HEK293 (cell line): ENCODE data around the gene MBP.

Experiments
- KLF8 ChIP-seq: fragments of 450-650 bp; formaldehyde crosslinking; IDR thresholded peaks from 2 replicates; pipeline ENCODE4 v1.5.1; 2016; ENCODE audit warnings: missing biosample characterization, missing genetic modification characterization
- ZNF132 ChIP-seq: fragments of 450-650 bp; formaldehyde crosslinking; IDR thresholded peaks from 2 replicates; pipeline ENCODE4 v1.5.1; 2017; ENCODE audit warnings: missing biosample characterization, missing genetic modification characterization, borderline replicate concordance
- ZNF175 ChIP-seq: fragments of 450-650 bp; formaldehyde crosslinking; IDR thresholded peaks from 2 replicates; pipeline ENCODE4 v1.5.1; 2016; ENCODE audit warnings: missing biosample characterization, missing genetic modification characterization
- ZNF221 ChIP-seq: fragments of 450-650 bp; formaldehyde crosslinking; IDR thresholded peaks from 2 replicates; pipeline ENCODE4 v1.5.1; 2017; ENCODE audit warnings: missing biosample characterization, missing genetic modification characterization, borderline replicate concordance
- ZNF24 ChIP-seq: fragments of 450-650 bp; formaldehyde crosslinking; IDR thresholded peaks from 2 replicates; pipeline ENCODE4 v1.5.1; 2016; ENCODE audit warnings: missing biosample characterization, missing genetic modification characterization
- TF ChIP-seq, protein P1 (sequence below): fragments of 450-650 bp; formaldehyde crosslinking; IDR thresholded peaks from 2 replicates; pipeline ENCODE4 v1.5.1; 2016; ENCODE audit warnings: missing biosample characterization, missing genetic modification characterization
- TF ChIP-seq, protein P2 (sequence below): fragments of 450-650 bp; formaldehyde crosslinking; IDR thresholded peaks from 2 replicates; pipeline ENCODE4 v1.5.1; 2016; ENCODE audit warnings: missing biosample characterization, missing genetic modification characterization
- TF ChIP-seq, protein P3 (sequence below): sonication (generic); formaldehyde crosslinking; IDR thresholded peaks from 2 replicates; pipeline ENCODE4 v1.8.1; 2022; ENCODE audit warnings: mild to moderate bottlenecking, moderate library complexity, missing genetic modification reagents
- TF ChIP-seq, protein P4 (sequence below): fragments of 450-650 bp; formaldehyde crosslinking; optimal IDR thresholded peaks from 2 replicates; pipeline ENCODE3; 2016; ENCODE audit warnings: missing biosample characterization, mild to moderate bottlenecking, missing genetic modification characterization
- TF ChIP-seq, protein P5 (sequence below): fragments of 450-650 bp; formaldehyde crosslinking; IDR thresholded peaks from 2 replicates; pipeline ENCODE4 v1.5.1; 2016; ENCODE audit warnings: missing biosample characterization, missing genetic modification characterization

DNA sequence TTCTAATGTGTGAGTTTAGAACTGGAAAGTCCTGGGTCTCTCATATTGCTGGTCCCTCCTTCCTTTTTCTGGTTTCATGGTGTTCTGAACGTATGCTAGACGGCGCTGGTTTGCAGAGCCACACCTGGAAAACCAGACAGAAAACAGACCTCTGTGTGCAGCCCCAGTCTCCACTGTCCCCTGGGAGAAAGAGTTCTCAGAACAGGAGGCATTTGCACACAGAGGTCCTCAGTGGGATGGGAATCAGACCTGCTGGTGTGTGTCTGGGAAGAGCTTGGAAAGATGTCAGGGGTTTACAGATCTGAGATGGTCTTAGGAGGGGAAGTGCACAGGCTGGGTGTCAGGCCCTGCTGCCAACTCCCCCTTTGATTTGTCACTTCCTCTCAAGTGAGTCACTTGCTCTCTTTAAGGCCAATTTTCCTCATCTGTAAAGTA, 14.9 kb upstream of the MBP start:
- TF ChIP-seq, protein P1, sequence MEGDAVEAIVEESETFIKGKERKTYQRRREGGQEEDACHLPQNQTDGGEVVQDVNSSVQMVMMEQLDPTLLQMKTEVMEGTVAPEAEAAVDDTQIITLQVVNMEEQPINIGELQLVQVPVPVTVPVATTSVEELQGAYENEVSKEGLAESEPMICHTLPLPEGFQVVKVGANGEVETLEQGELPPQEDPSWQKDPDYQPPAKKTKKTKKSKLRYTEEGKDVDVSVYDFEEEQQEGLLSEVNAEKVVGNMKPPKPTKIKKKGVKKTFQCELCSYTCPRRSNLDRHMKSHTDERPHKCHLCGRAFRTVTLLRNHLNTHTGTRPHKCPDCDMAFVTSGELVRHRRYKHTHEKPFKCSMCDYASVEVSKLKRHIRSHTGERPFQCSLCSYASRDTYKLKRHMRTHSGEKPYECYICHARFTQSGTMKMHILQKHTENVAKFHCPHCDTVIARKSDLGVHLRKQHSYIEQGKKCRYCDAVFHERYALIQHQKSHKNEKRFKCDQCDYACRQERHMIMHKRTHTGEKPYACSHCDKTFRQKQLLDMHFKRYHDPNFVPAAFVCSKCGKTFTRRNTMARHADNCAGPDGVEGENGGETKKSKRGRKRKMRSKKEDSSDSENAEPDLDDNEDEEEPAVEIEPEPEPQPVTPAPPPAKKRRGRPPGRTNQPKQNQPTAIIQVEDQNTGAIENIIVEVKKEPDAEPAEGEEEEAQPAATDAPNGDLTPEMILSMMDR (tag by site-specific recombination), result no peak
- no peak for TF ChIP-seq ZNF175 (tag by site-specific recombination)
- TF ChIP-seq, protein P2, sequence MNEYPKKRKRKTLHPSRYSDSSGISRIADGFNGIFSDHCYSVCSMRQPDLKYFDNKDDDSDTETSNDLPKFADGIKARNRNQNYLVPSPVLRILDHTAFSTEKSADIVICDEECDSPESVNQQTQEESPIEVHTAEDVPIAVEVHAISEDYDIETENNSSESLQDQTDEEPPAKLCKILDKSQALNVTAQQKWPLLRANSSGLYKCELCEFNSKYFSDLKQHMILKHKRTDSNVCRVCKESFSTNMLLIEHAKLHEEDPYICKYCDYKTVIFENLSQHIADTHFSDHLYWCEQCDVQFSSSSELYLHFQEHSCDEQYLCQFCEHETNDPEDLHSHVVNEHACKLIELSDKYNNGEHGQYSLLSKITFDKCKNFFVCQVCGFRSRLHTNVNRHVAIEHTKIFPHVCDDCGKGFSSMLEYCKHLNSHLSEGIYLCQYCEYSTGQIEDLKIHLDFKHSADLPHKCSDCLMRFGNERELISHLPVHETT, result no peak
- TF ChIP-seq, protein P3, sequence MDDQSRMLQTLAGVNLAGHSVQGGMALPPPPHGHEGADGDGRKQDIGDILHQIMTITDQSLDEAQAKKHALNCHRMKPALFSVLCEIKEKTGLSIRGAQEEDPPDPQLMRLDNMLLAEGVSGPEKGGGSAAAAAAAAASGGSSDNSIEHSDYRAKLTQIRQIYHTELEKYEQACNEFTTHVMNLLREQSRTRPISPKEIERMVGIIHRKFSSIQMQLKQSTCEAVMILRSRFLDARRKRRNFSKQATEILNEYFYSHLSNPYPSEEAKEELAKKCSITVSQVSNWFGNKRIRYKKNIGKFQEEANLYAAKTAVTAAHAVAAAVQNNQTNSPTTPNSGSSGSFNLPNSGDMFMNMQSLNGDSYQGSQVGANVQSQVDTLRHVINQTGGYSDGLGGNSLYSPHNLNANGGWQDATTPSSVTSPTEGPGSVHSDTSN, result no peak
- no peak for TF ChIP-seq ZNF24
- TF ChIP-seq ZNF221 (tag by site-specific recombination), result no peak
- no peak for TF ChIP-seq KLF8 (tag by site-specific recombination)
- TF ChIP-seq, protein P4, sequence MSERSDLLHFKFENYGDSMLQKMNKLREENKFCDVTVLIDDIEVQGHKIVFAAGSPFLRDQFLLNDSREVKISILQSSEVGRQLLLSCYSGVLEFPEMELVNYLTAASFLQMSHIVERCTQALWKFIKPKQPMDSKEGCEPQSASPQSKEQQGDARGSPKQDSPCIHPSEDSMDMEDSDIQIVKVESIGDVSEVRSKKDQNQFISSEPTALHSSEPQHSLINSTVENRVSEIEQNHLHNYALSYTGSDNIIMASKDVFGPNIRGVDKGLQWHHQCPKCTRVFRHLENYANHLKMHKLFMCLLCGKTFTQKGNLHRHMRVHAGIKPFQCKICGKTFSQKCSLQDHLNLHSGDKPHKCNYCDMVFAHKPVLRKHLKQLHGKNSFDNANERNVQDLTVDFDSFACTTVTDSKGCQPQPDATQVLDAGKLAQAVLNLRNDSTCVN (tag by site-specific recombination), result no peak
- TF ChIP-seq, protein P5, sequence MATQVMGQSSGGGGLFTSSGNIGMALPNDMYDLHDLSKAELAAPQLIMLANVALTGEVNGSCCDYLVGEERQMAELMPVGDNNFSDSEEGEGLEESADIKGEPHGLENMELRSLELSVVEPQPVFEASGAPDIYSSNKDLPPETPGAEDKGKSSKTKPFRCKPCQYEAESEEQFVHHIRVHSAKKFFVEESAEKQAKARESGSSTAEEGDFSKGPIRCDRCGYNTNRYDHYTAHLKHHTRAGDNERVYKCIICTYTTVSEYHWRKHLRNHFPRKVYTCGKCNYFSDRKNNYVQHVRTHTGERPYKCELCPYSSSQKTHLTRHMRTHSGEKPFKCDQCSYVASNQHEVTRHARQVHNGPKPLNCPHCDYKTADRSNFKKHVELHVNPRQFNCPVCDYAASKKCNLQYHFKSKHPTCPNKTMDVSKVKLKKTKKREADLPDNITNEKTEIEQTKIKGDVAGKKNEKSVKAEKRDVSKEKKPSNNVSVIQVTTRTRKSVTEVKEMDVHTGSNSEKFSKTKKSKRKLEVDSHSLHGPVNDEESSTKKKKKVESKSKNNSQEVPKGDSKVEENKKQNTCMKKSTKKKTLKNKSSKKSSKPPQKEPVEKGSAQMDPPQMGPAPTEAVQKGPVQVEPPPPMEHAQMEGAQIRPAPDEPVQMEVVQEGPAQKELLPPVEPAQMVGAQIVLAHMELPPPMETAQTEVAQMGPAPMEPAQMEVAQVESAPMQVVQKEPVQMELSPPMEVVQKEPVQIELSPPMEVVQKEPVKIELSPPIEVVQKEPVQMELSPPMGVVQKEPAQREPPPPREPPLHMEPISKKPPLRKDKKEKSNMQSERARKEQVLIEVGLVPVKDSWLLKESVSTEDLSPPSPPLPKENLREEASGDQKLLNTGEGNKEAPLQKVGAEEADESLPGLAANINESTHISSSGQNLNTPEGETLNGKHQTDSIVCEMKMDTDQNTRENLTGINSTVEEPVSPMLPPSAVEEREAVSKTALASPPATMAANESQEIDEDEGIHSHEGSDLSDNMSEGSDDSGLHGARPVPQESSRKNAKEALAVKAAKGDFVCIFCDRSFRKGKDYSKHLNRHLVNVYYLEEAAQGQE (tag by site-specific recombination), result no peak
- TF ChIP-seq ZNF132 (tag by site-specific recombination), result no peak
